GDM1 (cell line): Measurements from ENCODE around the gene DEFB114.
"Not testable (repeated sequence)": the region's sequence is repeated elsewhere in the genome, so short reads cannot be mapped to it uniquely, and the experiment has no call there.

Experiments used
- DNase-seq: peaks from one replicate; lab custom pipeline; 2025; lab: John Stamatoyannopoulos, UW

DEFB114 gene

GRCh38 chr6:49964064-49964463, at the start of gene DEFB114:
TSS of gene DEFB114 (minus strand) at chr6:49964164. CDS start at chr6:49964105, 59 bp downstream.
- no peak for DNase-seq

- no peak for DNase-seq
These were observed 43.9 kb upstream of the DEFB114 start for GRCh38 chr6:50007819-50008218.

- DNase-seq, result no peak
These were observed 39.2 kb upstream of the DEFB114 start for GRCh38 chr6:50003139-50003538.

- DNase-seq, result no peak
These were observed 31.3 kb upstream of the DEFB114 start for GRCh38 chr6:49995278-49995677.

- DNase-seq, result no peak
These were observed 24.9 kb upstream of the DEFB114 start for GRCh38 chr6:49988900-49989299.

- DNase-seq, result no peak
These were observed 23.8 kb upstream of the DEFB114 start for GRCh38 chr6:49987749-49988148.

GRCh38 chr6:49986551-49986950, 22.6 kb upstream of the DEFB114 start:
- no peak for DNase-seq

GRCh38 chr6:49982046-49982445, 18.1 kb upstream of the DEFB114 start:
- DNase-seq, result no peak

- DNase-seq, result no peak
These were observed 16.9 kb upstream of the DEFB114 start for GRCh38 chr6:49980898-49981297.

- DNase-seq, result no peak
These were observed 15.6 kb upstream of the DEFB114 start for GRCh38 chr6:49979584-49979983.

GRCh38 chr6:49978332-49979226, 14.6 kb upstream of the DEFB114 start:
- DNase-seq, result no peak

- DNase-seq, result no peak
These were observed 5.6 kb upstream of the DEFB114 start, which contains the start of gene DEFB113 for GRCh38 chr6:49969605-49970004. TSS of gene DEFB113 (minus strand) at chr6:49969625. CDS start at chr6:49969625, 0 bp downstream.

GRCh38 chr6:49966823-49967222, 2.9 kb upstream of the DEFB114 start:
- DNase-seq, result no peak

- DNase-seq, result no peak
These were observed 2.4 kb upstream of the DEFB114 start for GRCh38 chr6:49966334-49966733.

GRCh38 chr6:49958180-49958579, 5.8 kb downstream of the DEFB114 start:
- no peak for DNase-seq

GRCh38 chr6:49955847-49956246, 8.1 kb downstream of the DEFB114 start:
- no peak for DNase-seq

GRCh38 chr6:49951926-49952325, 12.0 kb downstream of the DEFB114 start:
- no peak for DNase-seq

- DNase-seq, result no peak
These were observed 13.6 kb downstream of the DEFB114 start for GRCh38 chr6:49950415-49950751.

GRCh38 chr6:49949062-49949461, 14.9 kb downstream of the DEFB114 start:
- DNase-seq, result no peak

GRCh38 chr6:49946835-49947234, 17.1 kb downstream of the DEFB114 start:
- no peak for DNase-seq

GRCh38 chr6:49944068-49944467, 19.9 kb downstream of the DEFB114 start:
- not testable (repeated sequence) for DNase-seq

- DNase-seq, result no peak
These were observed 23.9 kb downstream of the DEFB114 start for GRCh38 chr6:49939993-49940498.

- no peak for DNase-seq
These were observed 26.2 kb downstream of the DEFB114 start for GRCh38 chr6:49937811-49938210.

- no peak for DNase-seq
These were observed 26.9 kb downstream of the DEFB114 start for GRCh38 chr6:49937017-49937416.
